Measurements from ENCODE around the gene ADIPOR1. TPM values are rescaled to one million over a fixed set of nuclear protein-coding genes. Genes with fewer than 3 reads are reported as not detected.
A peak's percentile ranks its signal among the peaks of the same experiment; 100 is the strongest.

ADIPOR1 gene
- polyA plus RNA-seq, 1 of the 3 experiments (the other 2 are of a cell fraction) = 82.2 TPM

DNA sequence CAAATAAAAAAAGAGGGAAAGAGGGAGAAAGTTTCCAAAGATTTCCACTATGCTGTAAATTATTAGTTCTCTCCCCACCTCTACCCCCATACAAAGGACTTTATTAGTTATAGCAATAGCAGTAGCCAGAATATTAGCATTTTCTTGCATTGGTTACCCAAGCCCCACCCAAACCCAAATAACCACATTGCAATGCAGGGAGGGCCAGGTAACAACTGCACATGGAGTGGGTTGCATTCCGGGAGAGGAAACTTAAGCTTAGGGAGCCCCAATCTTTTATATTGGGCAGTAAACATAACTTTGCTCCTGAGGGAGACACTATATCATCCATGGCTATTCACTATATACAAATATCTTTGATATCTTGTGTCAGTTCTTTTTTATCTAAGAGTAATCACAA is 6.0 kb downstream of the ADIPOR1 start (continued):
- TF ChIP-seq, protein P1, sequence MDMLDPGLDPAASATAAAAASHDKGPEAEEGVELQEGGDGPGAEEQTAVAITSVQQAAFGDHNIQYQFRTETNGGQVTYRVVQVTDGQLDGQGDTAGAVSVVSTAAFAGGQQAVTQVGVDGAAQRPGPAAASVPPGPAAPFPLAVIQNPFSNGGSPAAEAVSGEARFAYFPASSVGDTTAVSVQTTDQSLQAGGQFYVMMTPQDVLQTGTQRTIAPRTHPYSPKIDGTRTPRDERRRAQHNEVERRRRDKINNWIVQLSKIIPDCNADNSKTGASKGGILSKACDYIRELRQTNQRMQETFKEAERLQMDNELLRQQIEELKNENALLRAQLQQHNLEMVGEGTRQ (IDR thresholded peaks at IDR 0.05; ENCODE audit: borderline replicate concordance, low read depth, low read length) = no peak
- TF ChIP-seq MXI1 (IDR thresholded peaks at IDR 0.05; ENCODE audit: low read depth, low read length) (no peak), RFX5 (IDR thresholded peaks at IDR 0.05; ENCODE audit: low read length) (no peak), RXRA (IDR thresholded peaks at IDR 0.05; ENCODE audit: borderline replicate concordance, low read depth) (no peak), NFIC (IDR thresholded peaks at IDR 0.05; ENCODE audit: borderline replicate concordance) (no peak), ELF1 (IDR thresholded peaks at IDR 0.05) (no peak), YY1 (IDR thresholded peaks at IDR 0.05; ENCODE audit: low read depth) (no peak), NRF1 (IDR thresholded peaks at IDR 0.05; ENCODE audit: low read depth, low read length) (no peak)
- TF ChIP-seq, protein P2, sequence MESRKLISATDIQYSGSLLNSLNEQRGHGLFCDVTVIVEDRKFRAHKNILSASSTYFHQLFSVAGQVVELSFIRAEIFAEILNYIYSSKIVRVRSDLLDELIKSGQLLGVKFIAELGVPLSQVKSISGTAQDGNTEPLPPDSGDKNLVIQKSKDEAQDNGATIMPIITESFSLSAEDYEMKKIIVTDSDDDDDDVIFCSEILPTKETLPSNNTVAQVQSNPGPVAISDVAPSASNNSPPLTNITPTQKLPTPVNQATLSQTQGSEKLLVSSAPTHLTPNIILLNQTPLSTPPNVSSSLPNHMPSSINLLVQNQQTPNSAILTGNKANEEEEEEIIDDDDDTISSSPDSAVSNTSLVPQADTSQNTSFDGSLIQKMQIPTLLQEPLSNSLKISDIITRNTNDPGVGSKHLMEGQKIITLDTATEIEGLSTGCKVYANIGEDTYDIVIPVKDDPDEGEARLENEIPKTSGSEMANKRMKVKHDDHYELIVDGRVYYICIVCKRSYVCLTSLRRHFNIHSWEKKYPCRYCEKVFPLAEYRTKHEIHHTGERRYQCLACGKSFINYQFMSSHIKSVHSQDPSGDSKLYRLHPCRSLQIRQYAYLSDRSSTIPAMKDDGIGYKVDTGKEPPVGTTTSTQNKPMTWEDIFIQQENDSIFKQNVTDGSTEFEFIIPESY (IDR thresholded peaks at IDR 0.05; ENCODE audit: borderline replicate concordance, low read depth) = no peak

DNA sequence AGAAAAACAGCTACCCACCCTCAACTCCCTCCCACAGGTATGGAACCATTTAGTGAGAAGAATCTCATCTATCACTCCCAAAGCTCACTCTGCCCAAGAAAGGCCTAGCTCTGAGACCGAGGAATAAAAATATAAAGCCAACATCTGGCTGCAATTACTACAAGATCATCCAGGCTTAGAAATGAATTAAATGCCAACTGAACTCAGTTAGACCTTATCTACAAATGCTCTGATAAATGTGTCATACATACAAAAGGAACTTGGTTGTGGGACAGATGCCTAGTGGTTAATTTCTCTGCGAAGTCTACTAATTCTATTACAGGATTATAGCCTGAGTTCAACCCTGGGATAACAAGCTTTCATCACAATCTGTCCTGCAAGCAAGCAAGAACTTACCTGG is 6.7 kb downstream of the ADIPOR1 start:
- no peak overlapping the region; a peak in 1 of 4 replicates for H3K27ac ChIP-seq (ENCODE audit: low read depth in 2 of 2, low read length in 1 of 2)
- H3K9ac ChIP-seq = no peak overlapping the region
- WGBS (ENCODE audit: low lambda C conversion rate) = 23% methylated on average over 2 of the region's 2 CpGs
- peaks cover 28 to 41% of the 10 kb centered on the region in 2 experiments for H3K36me3 ChIP-seq (replicated peaks in 1 of 2; ENCODE audit: control insufficient read depth in 1 of 2, insufficient read depth in 2 of 2, low read length in 1 of 2)
- peaks cover 49% of the 10 kb centered on the region for H4K20me1 ChIP-seq (ENCODE audit: insufficient read depth)
- ChIA-PET CTCF (interaction anchor here (1.0 to 1.7 kb wide), 5 partner anchors 9 to 65 kb away, joined by 3 to 5 read pairs (median 5); no protein-coding TSS in a partner anchor), POLR2A (no interaction called here)
- no peak overlapping the region; the same call in 1 of the 2 replicates for H3K4me2 ChIP-seq
- H3K9me3 ChIP-seq = no peaks in the 10 kb centered on the region
- no peak overlapping the region for H3K4me3 ChIP-seq (ENCODE audit: low read depth in 2 of 2, low read length in 1 of 2)
- TF ChIP-seq EP300 (IDR thresholded peaks at IDR 0.05; ENCODE audit: borderline replicate concordance in 1 of 2, low read depth in 1 of 2, low read length in 1 of 2) = peak in 1 of 2 experiments; percentile 57; a peak in 1 of 4 replicates
- no peak for TF ChIP-seq SMC3 (IDR thresholded peaks at IDR 0.05; ENCODE audit: low read depth, low read length)
- TF ChIP-seq RCOR1 (IDR thresholded peaks at IDR 0.05; ENCODE audit: low read length) = peak; percentile 84
- TF ChIP-seq GATA2 (CRISPR knock-in tag; IDR thresholded peaks at IDR 0.05) = peak; percentile 65
- peaks cover 7 to 14% of the 10 kb centered on the region in 2 experiments; a peak in 3 of 4 replicates for H3K4me1 ChIP-seq (ENCODE audit: control insufficient read depth in 1 of 2, insufficient read depth in 2 of 2, low read depth in 1 of 2, low read length in 1 of 2)
- H3K79me2 ChIP-seq (ENCODE audit: insufficient read depth) = peaks cover 68% of the 10 kb centered on the region
- H3K9me2 ChIP-seq = no peaks in the 10 kb centered on the region
- no peaks in the 10 kb centered on the region for H3K27me3 ChIP-seq (ENCODE audit: insufficient read depth)
- peak; percentile 49 for DNase-seq
- no peaks in the 10 kb centered on the region for H3F3A ChIP-seq (replicated peaks; ENCODE audit: insufficient read depth)
- H2AFZ ChIP-seq (ENCODE audit: low read depth) = no peak overlapping the region

DNA sequence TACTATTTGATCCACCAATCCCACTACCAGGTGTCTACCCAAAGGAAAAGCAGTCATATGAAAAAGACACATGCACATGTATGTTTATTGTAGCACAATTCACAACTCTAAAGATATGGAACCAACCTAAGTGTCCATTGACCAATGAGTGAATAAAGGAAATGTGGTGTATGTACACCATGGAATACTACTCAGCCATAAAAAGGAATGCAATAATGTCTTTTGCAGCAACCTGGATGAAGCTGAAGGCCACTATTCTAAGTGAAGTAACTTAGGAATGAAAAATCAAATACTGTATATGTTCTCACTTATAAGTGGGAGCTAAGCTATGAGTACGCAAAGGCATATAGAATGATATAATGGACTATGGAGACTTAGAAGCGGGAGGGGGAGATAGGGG is 12.6 kb downstream of the ADIPOR1 start:
- no peaks in the 10 kb centered on the region for H3F3A ChIP-seq (replicated peaks; ENCODE audit: insufficient read depth)
- POLR2A ChIA-PET = no interaction called here
- peaks cover 66 to 75% of the 10 kb centered on the region in 2 experiments for H3K36me3 ChIP-seq (replicated peaks in 1 of 2; ENCODE audit: control insufficient read depth in 1 of 2, insufficient read depth in 2 of 2, low read length in 1 of 2)
- TF ChIP-seq, protein P2 (IDR thresholded peaks at IDR 0.05; ENCODE audit: borderline replicate concordance, low read depth) = no peak
- TF ChIP-seq EP300 (IDR thresholded peaks at IDR 0.05; ENCODE audit: borderline replicate concordance in 1 of 2, low read depth in 1 of 2, low read length in 1 of 2) = no peak
- TF ChIP-seq TCF12 (IDR thresholded peaks at IDR 0.05) = no peak
- TF ChIP-seq TAF1 (IDR thresholded peaks at IDR 0.05; ENCODE audit: borderline replicate concordance, low read depth, low read length) = no peak
- TF ChIP-seq FOXM1 (IDR thresholded peaks at IDR 0.05; ENCODE audit: low read depth) = no peak
- TF ChIP-seq, protein P3, sequence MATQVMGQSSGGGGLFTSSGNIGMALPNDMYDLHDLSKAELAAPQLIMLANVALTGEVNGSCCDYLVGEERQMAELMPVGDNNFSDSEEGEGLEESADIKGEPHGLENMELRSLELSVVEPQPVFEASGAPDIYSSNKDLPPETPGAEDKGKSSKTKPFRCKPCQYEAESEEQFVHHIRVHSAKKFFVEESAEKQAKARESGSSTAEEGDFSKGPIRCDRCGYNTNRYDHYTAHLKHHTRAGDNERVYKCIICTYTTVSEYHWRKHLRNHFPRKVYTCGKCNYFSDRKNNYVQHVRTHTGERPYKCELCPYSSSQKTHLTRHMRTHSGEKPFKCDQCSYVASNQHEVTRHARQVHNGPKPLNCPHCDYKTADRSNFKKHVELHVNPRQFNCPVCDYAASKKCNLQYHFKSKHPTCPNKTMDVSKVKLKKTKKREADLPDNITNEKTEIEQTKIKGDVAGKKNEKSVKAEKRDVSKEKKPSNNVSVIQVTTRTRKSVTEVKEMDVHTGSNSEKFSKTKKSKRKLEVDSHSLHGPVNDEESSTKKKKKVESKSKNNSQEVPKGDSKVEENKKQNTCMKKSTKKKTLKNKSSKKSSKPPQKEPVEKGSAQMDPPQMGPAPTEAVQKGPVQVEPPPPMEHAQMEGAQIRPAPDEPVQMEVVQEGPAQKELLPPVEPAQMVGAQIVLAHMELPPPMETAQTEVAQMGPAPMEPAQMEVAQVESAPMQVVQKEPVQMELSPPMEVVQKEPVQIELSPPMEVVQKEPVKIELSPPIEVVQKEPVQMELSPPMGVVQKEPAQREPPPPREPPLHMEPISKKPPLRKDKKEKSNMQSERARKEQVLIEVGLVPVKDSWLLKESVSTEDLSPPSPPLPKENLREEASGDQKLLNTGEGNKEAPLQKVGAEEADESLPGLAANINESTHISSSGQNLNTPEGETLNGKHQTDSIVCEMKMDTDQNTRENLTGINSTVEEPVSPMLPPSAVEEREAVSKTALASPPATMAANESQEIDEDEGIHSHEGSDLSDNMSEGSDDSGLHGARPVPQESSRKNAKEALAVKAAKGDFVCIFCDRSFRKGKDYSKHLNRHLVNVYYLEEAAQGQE (IDR thresholded peaks at IDR 0.05; ENCODE audit: low read depth, low read length) = no peak

More for the DNA sequence above, 12.6 kb downstream of the ADIPOR1 start:
- no peaks in the 10 kb centered on the region for H4K20me1 ChIP-seq (ENCODE audit: insufficient read depth)
- no peak overlapping the region for H3K4me3 ChIP-seq (ENCODE audit: low read depth in 2 of 2, low read length in 1 of 2)
- DNase-seq = no peak
- WGBS (ENCODE audit: low lambda C conversion rate) = 98% methylated on average over 2 of the region's 2 CpGs
- H3K9me3 ChIP-seq = no peaks in the 10 kb centered on the region
- no peak overlapping the region for H3K4me2 ChIP-seq
- no peak overlapping the region for H3K9ac ChIP-seq
- H3K27me3 ChIP-seq (ENCODE audit: insufficient read depth) = no peaks in the 10 kb centered on the region
- no peaks in the 10 kb centered on the region for H3K4me1 ChIP-seq (ENCODE audit: control insufficient read depth in 1 of 2, insufficient read depth in 2 of 2, low read depth in 1 of 2, low read length in 1 of 2)
- no peak overlapping the region for H3K27ac ChIP-seq (ENCODE audit: low read depth in 2 of 2, low read length in 1 of 2)
- H2AFZ ChIP-seq (ENCODE audit: low read depth) = no peak overlapping the region
- CTCF ChIA-PET = interaction anchor here (0.7 to 1.4 kb wide), 3 partner anchors 15 to 271 kb away, joined by 3 read pairs; partner anchors contain the start of gene KLHL12
- H3K79me2 ChIP-seq (ENCODE audit: insufficient read depth) = peaks cover 9% of the 10 kb centered on the region
- no peaks in the 10 kb centered on the region for H3K9me2 ChIP-seq

All from SK-N-SH (cell line).